ENCODE results near the gene MALSU1. TPM values are rescaled to one million over a fixed set of nuclear protein-coding genes. Genes with fewer than 3 reads are reported as not detected.

The MALSU1 gene
- total and polyA plus RNA-seq, 12 donors: 31.7 to 120 (median 76.2) TPM

DNA sequence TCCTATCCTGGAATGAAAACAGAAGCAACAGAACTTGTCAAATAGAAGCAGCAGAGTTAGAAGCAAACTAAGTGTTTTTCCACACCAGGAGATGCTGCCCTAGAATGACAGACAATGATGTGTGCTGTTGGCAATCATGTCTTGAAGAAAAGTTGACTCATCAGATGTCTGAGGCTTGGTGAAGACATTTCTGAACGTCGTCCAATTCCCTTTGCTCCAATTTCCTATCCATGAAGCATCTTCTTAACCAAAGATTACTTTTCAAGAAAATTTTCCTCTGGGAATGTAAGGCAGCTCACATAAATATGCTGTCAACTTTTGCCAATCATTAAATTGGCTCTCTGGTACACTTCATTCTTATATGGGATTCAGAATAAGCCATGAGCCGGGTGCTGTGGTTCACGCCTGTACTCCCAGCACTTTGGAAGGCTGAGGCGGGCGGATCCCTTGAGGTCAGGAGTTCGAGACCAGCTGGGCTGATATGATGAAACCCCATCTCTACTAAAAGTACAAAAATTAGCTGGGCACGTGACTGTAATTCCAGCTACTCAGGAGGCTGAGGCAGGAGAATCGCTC lies 34.6 kb downstream of the MALSU1 start:
- WGBS, 4 donors: 57 to 66% (median 60%) methylated on average over 9 of the region's 9 CpGs
- Histone ChIP-seq H3K36me3 (replicated peaks in 1 of 2) (no peaks in the 10 kb centered on the region), H3K27me3 (no peaks in the 10 kb centered on the region), H3K4me1 (replicated peaks in 1 of 2) (peaks cover 6 to 10% of the 10 kb centered on the region in 2 donors), H3K27ac (peak overlapping the region in 1 of 5 donors; percentile 30), H3K9me3 (replicated peaks in 1 of 3) (no peaks in the 10 kb centered on the region), H3K4me3 (no peak overlapping the region)
- intact Hi-C loops (cut with DNase I): no loop called here
- no peak for TF ChIP-seq POLR2A (IDR thresholded peaks at IDR 0.05)
- TF ChIP-seq, protein P1, sequence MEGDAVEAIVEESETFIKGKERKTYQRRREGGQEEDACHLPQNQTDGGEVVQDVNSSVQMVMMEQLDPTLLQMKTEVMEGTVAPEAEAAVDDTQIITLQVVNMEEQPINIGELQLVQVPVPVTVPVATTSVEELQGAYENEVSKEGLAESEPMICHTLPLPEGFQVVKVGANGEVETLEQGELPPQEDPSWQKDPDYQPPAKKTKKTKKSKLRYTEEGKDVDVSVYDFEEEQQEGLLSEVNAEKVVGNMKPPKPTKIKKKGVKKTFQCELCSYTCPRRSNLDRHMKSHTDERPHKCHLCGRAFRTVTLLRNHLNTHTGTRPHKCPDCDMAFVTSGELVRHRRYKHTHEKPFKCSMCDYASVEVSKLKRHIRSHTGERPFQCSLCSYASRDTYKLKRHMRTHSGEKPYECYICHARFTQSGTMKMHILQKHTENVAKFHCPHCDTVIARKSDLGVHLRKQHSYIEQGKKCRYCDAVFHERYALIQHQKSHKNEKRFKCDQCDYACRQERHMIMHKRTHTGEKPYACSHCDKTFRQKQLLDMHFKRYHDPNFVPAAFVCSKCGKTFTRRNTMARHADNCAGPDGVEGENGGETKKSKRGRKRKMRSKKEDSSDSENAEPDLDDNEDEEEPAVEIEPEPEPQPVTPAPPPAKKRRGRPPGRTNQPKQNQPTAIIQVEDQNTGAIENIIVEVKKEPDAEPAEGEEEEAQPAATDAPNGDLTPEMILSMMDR (IDR thresholded peaks at IDR 0.05): no peak
- peak in 1 of 7 donors; percentile 6 for DNase-seq

DNA sequence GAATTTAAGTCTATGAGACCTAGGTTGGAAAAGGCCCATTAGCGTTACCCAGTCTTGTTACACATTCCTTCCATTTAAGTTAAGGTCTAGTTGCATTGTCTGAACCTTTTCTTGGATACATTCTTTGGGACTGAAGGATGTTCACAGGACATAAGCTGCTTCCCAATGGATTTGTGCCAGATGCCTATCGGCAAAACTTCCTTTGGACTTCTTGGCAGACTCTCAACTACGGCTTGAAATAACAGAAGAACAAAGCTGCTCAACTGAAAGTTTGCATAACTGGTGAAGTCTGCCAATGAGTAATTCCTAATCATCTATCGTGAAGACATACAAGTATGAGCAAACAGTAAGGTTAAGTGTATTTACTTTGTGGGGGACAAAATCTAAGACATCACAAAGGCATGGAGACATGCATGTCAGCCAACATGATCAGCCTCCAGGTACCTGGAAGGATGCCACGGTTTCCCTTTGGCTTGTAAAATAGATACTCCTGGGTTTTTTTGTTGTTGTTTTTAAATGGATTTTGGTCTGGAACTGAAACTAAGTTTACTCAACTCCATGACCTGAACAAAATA lies 35.4 kb downstream of the MALSU1 start:
- DNase-seq: peak in 5 of 7 donors; percentile 16 to 59 (median 26)
- TF ChIP-seq, protein P1 (IDR thresholded peaks at IDR 0.05): no peak
- no peak for TF ChIP-seq POLR2A (IDR thresholded peaks at IDR 0.05)
- Histone ChIP-seq H3K27ac (peak overlapping the region in 1 of 5 donors; percentile 45), H3K36me3 (replicated peaks in 1 of 2) (no peaks in the 10 kb centered on the region), H3K4me1 (replicated peaks in 1 of 2) (peaks cover 6 to 10% of the 10 kb centered on the region in 2 donors), H3K27me3 (no peaks in the 10 kb centered on the region), H3K9me3 (replicated peaks in 1 of 3) (no peaks in the 10 kb centered on the region), H3K4me3 (no peak overlapping the region)
- WGBS, 4 donors: 25 to 36% (median 32%) methylated on average over 5 of the region's 5 CpGs
- intact Hi-C loops (cut with DNase I): no loop called here

DNA sequence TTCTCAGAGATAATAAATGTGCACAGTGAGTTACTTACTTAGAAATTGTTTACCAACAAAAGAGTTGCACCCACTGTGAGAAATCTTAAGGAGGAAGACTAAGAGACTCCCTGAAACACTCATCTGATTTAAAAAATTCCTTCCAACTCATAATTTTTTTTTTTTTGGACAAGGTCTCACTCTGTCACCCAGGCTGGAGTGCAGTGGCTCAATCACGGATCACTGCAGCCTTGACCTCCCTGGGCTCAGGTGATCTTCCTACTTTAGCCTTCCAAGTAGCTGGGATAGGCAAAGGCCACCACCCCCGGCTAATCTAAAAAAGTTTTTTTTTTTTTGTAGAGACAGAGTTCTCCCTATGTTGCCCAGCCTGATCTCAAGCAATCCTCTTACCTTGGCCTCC lies 36.0 kb downstream of the MALSU1 start:
- intact Hi-C loops (cut with DNase I): no loop called here

DNA sequence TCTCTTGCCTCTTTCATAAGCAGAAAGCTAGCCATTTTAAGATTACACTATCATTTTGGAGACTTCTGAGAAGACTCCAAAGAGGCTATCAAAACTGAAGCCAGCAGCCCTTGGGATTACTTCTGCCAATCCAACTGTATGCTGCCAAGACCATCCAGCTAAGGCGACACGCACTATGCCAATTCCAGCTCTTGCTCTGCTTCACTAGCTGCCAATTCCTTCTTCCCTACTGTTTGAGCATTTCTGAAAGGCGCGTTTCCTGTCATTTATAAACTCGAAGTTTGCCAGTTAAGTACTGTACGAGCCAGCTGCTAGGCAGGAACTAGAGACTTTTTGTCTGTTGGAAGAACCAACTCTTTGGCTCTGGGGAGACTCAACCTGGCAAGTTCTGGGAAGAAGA lies 36.5 kb downstream of the MALSU1 start:
- no peak overlapping the region for H3K27ac ChIP-seq
- 69 to 76% (median 73%) methylated on average over 6 of the region's 6 CpGs for WGBS, 4 donors
- intact Hi-C loops (cut with DNase I): no loop called here

More for the DNA sequence above, 36.0 kb downstream of the MALSU1 start:
- Histone ChIP-seq H3K9me3 (replicated peaks in 1 of 3) (no peaks in the 10 kb centered on the region), H3K4me1 (replicated peaks in 1 of 2) (peaks cover 6 to 10% of the 10 kb centered on the region in 2 donors), H3K4me3 (no peak overlapping the region), H3K27me3 (no peaks in the 10 kb centered on the region), H3K36me3 (replicated peaks in 1 of 2) (no peaks in the 10 kb centered on the region), H3K27ac (no peak overlapping the region)
- 18 to 47% (median 31%) methylated on average over 2 of the region's 2 CpGs for WGBS, 4 donors
- TF ChIP-seq, protein P1 (IDR thresholded peaks at IDR 0.05): no peak
- TF ChIP-seq POLR2A (IDR thresholded peaks at IDR 0.05): no peak
- DNase-seq: no peak

More for the DNA sequence above, 36.5 kb downstream of the MALSU1 start:
- Histone ChIP-seq H3K4me1 (replicated peaks in 1 of 2) (peaks cover 6 to 10% of the 10 kb centered on the region in 2 donors), H3K27me3 (no peaks in the 10 kb centered on the region), H3K4me3 (no peak overlapping the region), H3K36me3 (replicated peaks in 1 of 2) (no peaks in the 10 kb centered on the region), H3K9me3 (replicated peaks in 1 of 3) (no peaks in the 10 kb centered on the region)
- DNase-seq: no peak
- TF ChIP-seq, protein P1 (IDR thresholded peaks at IDR 0.05): no peak
- TF ChIP-seq POLR2A (IDR thresholded peaks at IDR 0.05): no peak
